ENCODE data around the gene IL31.
A peak's percentile ranks its signal among the peaks of the same experiment; 100 is the strongest.

The IL31 gene

DNA sequence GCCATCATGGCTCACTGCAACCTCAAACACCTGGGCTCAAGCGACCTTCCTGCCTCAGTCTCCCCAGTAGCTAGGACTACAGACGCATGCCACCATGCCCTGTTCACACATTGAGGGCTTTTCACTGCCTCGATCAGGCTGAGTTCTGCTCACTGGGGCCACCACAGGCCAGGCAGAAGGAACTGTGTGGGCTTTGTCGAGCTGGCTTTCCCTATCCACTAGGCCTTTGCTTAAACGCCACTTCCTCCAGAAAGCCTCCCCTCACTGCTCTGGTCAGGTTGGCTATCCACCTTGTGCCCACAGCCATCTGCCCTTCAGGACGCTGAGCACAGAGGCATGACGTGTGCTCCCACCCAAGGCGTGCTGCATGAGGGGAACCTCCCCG, 50.3 kb downstream of the IL31 start:
- TF ChIP-seq, protein P1, sequence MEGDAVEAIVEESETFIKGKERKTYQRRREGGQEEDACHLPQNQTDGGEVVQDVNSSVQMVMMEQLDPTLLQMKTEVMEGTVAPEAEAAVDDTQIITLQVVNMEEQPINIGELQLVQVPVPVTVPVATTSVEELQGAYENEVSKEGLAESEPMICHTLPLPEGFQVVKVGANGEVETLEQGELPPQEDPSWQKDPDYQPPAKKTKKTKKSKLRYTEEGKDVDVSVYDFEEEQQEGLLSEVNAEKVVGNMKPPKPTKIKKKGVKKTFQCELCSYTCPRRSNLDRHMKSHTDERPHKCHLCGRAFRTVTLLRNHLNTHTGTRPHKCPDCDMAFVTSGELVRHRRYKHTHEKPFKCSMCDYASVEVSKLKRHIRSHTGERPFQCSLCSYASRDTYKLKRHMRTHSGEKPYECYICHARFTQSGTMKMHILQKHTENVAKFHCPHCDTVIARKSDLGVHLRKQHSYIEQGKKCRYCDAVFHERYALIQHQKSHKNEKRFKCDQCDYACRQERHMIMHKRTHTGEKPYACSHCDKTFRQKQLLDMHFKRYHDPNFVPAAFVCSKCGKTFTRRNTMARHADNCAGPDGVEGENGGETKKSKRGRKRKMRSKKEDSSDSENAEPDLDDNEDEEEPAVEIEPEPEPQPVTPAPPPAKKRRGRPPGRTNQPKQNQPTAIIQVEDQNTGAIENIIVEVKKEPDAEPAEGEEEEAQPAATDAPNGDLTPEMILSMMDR (conservative IDR thresholded peaks at IDR 0.05; ENCODE audit: low read length): no peak
- H3F3A ChIP-seq (ENCODE audit: low read depth): no peaks in the 10 kb centered on the region
- peaks cover 39% of the 10 kb centered on the region for H3K79me2 ChIP-seq (ENCODE audit: insufficient read depth, low read length)
- no peak overlapping the region for H3K9ac ChIP-seq (ENCODE audit: low read depth, low read length, poor library complexity, severe bottlenecking)
- peaks cover 17% of the 10 kb centered on the region; the same call in 1 of the 2 replicates for H3K36me3 ChIP-seq (ENCODE audit: insufficient read depth, low read length)
- no peak overlapping the region for H2AFZ ChIP-seq (ENCODE audit: low read length)
- no peak overlapping the region for H3K4me3 ChIP-seq (ENCODE audit: low read length, poor library complexity, severe bottlenecking)
- no peak overlapping the region for H3K4me2 ChIP-seq (ENCODE audit: low read depth, low read length, poor library complexity, severe bottlenecking)
- H4K20me1 ChIP-seq (ENCODE audit: insufficient read depth, low read length, poor library complexity, severe bottlenecking): peaks cover 6% of the 10 kb centered on the region
- H3K9me3 ChIP-seq (ENCODE audit: insufficient read depth, low read depth, low read length): no peaks in the 10 kb centered on the region
- no peaks in the 10 kb centered on the region for H3K27me3 ChIP-seq (ENCODE audit: insufficient read depth, low read length, poor library complexity, severe bottlenecking)
- no peaks in the 10 kb centered on the region for H3K4me1 ChIP-seq (ENCODE audit: insufficient read depth, low read length, poor library complexity, severe bottlenecking)
- H3K9me2 ChIP-seq (replicated peaks; ENCODE audit: low read depth, low read length): no peaks in the 10 kb centered on the region

DNA sequence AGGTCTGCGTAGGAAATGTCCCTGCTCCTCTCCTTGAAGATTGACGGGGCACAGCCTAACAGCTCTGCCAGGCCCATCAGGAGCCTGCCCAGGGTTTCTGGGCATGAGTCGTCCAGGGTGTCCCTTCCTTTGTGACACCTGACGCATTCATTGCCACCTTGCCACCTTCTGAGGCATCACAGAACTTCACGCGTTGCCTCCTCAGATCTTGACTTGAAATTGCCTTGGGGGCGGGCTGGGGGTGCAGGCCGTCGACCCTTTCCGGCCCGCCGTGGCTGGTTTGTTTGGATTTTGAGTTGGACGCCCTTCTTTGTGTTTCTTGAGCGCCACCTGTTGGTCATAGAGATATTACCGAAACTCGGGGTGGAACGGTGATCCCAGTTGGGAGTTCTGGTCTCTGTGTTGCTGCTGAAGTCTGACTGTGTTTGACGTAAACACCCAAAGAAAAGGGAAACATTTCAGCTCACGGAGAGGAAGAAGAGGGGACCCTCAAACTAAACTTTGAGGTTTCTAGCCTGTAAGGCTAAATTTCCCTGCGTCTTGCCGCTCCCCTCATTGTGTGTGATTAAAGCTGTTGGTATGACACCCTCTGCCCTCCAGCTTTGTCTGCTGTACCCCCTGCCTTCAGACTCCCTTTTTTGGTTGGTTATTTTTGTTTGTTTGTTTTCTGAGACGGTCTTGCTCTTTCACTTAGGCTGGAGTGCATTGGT, 50.8 kb downstream of the IL31 start:
- H3K9me2 ChIP-seq (replicated peaks; ENCODE audit: low read depth, low read length): no peaks in the 10 kb centered on the region
- peaks cover 6% of the 10 kb centered on the region for H4K20me1 ChIP-seq (ENCODE audit: insufficient read depth, low read length, poor library complexity, severe bottlenecking)
- H3K4me3 ChIP-seq (ENCODE audit: low read length, poor library complexity, severe bottlenecking): no peak overlapping the region
- no peaks in the 10 kb centered on the region for H3K4me1 ChIP-seq (ENCODE audit: insufficient read depth, low read length, poor library complexity, severe bottlenecking)
- H3K9me3 ChIP-seq (ENCODE audit: insufficient read depth, low read depth, low read length): no peaks in the 10 kb centered on the region
- no peaks in the 10 kb centered on the region for H3F3A ChIP-seq (ENCODE audit: low read depth)
- H3K79me2 ChIP-seq (ENCODE audit: insufficient read depth, low read length): peaks cover 41% of the 10 kb centered on the region
- no peak overlapping the region for H3K4me2 ChIP-seq (ENCODE audit: low read depth, low read length, poor library complexity, severe bottlenecking)
- no peak for TF ChIP-seq EZH2phosphoT487 (IDR thresholded peaks at IDR 0.05; ENCODE audit: borderline replicate concordance)
- TF ChIP-seq, protein P1 (conservative IDR thresholded peaks at IDR 0.05; ENCODE audit: low read length): peak; percentile 89
- no peak overlapping the region for H2AFZ ChIP-seq (ENCODE audit: low read length)
- no peaks in the 10 kb centered on the region for H3K27me3 ChIP-seq (ENCODE audit: insufficient read depth, low read length, poor library complexity, severe bottlenecking)
- H3K9ac ChIP-seq (ENCODE audit: low read depth, low read length, poor library complexity, severe bottlenecking): no peak overlapping the region
- peaks cover 11% of the 10 kb centered on the region; the same call in 1 of the 2 replicates for H3K36me3 ChIP-seq (ENCODE audit: insufficient read depth, low read length)

All from Loucy (cell line).